GM06990 (cell line): ENCODE results near the gene YEATS2.

Experiments used
- DNase-seq: peaks from one replicate; pipeline ENCODE4 v3.0.0-alpha.2; 2011; ENCODE audit not compliant: insufficient read length; ENCODE audit errors: extremely low read depth
- H3K27me3 ChIP-seq: replicated peaks from 2 replicates; pipeline ENCODE4 v1.6.0; 2011; ENCODE audit warnings: low read length; ENCODE audit not compliant: control insufficient read depth, insufficient read depth
- H3K36me3 ChIP-seq: 2 replicates; pipeline ENCODE4 v1.5.1; 2011; ENCODE audit warnings: low read length; ENCODE audit not compliant: control insufficient read depth, insufficient read depth
- H3K4me3 ChIP-seq: replicated peaks from 2 replicates; pipeline ENCODE4 v1.5.1; 2011; ENCODE audit warnings: low read depth, mild to moderate bottlenecking, control low read depth, low read length
- TF ChIP-seq, protein P1 (sequence below): IDR thresholded peaks from 2 replicates; pipeline ENCODE4 v1.5.1; 2011; ENCODE audit warnings: low read length, control low read depth, mild to moderate bottlenecking, inconsistent platforms; ENCODE audit not compliant: insufficient read depth, poor library complexity, severe bottlenecking

The YEATS2 gene

GRCh38 chr3:183810643-183811594, 113.3 kb downstream of the YEATS2 start:
- H3K4me3 ChIP-seq, result no peak overlapping the region
- H3K27me3 ChIP-seq, result no peaks in the 10 kb centered on the region
- H3K36me3 ChIP-seq, result peaks cover 25% of the 10 kb centered on the region
- DNase-seq, result no peak
- TF ChIP-seq, protein P1, sequence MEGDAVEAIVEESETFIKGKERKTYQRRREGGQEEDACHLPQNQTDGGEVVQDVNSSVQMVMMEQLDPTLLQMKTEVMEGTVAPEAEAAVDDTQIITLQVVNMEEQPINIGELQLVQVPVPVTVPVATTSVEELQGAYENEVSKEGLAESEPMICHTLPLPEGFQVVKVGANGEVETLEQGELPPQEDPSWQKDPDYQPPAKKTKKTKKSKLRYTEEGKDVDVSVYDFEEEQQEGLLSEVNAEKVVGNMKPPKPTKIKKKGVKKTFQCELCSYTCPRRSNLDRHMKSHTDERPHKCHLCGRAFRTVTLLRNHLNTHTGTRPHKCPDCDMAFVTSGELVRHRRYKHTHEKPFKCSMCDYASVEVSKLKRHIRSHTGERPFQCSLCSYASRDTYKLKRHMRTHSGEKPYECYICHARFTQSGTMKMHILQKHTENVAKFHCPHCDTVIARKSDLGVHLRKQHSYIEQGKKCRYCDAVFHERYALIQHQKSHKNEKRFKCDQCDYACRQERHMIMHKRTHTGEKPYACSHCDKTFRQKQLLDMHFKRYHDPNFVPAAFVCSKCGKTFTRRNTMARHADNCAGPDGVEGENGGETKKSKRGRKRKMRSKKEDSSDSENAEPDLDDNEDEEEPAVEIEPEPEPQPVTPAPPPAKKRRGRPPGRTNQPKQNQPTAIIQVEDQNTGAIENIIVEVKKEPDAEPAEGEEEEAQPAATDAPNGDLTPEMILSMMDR, result no peak

DNA sequence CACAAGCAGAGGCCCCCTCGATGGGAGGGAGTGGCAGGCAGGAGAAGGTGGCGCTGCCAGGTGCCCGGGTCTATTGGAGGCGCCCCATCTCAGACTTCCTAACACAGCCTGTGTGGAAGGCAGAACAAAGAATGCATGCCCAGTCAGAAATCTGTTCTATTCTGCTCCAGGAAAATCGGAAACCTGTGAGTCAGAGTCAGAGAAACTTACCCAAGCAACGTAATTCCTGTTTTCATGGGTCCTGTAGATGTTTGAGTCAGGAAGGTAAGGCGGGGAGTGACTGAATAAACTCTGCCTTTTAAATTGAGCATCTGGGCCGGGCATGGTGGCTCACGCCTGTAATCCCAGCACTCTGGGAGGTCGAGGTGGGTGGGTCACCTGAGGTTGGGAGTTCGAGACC, 114.0 kb downstream of the YEATS2 start:
- no peak for DNase-seq
- Histone ChIP-seq H3K27me3 (no peaks in the 10 kb centered on the region), H3K4me3 (no peak overlapping the region), H3K36me3 (peaks cover 25% of the 10 kb centered on the region)
- TF ChIP-seq, protein P1, result no peak

DNA sequence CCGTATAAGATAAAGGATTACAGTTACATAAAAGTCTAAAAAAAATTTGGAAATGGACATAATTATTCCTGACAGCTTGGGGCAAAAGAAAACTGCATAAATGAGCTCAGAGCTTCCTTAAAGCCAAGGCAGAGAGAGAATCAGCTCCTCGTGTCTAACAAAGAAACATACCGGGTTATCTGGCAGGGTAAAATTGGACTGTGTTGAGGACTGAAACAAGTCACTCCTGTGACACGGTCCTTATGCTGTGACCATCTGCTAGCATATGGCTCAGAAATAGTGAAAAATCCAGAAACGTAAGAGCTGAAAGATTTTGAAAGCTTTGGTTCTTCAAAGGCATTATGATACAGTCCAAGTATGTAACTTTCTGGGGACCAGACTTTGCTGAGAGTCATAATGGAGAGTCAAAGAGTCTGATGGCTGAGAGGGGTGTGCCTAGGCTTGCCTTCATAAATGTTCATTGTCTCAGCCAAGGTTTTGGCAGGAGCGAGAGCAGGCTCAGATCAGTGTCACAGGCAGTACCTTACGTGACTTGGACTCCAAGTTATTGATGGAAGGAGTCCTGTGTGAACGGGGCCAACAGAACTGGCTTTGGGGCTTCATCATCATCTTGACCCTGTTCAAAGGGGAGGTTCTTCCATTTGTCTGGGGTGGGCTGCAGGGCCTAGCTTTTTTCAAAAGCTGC, 115.3 kb downstream of the YEATS2 start:
- Histone ChIP-seq H3K4me3 (no peak overlapping the region), H3K27me3 (no peaks in the 10 kb centered on the region), H3K36me3 (peaks cover 17% of the 10 kb centered on the region)
- TF ChIP-seq, protein P1, result no peak
- DNase-seq, result no peak

DNA sequence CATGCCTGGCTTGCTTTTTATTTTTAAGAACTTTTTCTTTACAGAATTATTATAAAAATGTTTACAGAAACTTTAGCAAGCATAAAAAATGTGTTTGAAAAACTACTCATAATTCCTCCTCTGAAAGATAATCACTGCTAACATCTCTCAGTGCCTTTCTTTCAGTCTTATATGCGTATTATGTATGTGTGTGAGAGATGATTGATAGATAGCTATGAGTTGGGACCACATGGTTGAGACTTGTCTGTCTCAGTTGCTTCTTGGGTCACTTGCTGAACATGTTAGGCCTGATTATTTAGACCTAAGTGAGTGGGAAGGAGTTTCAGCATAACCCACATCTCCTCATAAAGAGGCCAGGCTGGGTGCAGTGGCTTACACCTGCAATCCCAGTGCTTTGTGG, 116.6 kb downstream of the YEATS2 start:
- Histone ChIP-seq H3K36me3 (peaks cover 13% of the 10 kb centered on the region), H3K27me3 (no peaks in the 10 kb centered on the region), H3K4me3 (no peak overlapping the region)
- TF ChIP-seq, protein P1, result no peak
- no peak for DNase-seq

GRCh38 chr3:183815563-183815940, 118.0 kb downstream of the YEATS2 start:
- no peak for DNase-seq
- H3K36me3 ChIP-seq, result peaks cover 5% of the 10 kb centered on the region
- TF ChIP-seq, protein P1, result no peak
- no peak overlapping the region for H3K4me3 ChIP-seq
- no peaks in the 10 kb centered on the region for H3K27me3 ChIP-seq
